Activated CD8-positive, alpha-beta T cell treated with anti-CD3 and anti-CD28 coated beads for 36 hours (primary cell): ENCODE data around the gene SLX9. TPM values are rescaled to one million over a fixed set of nuclear protein-coding genes. Genes with fewer than 3 reads are reported as not detected.

Experiments used
- ATAC-seq: fragments of 200-7000 bp; cut with Tn5 transposase; one replicate; pipeline ENCODE4 v1.10.0; 2021; ENCODE audit warnings: mild to moderate bottlenecking, moderate library complexity
- CTCF ChIA-PET: fragments of 350-600 bp; sonication (Branson Sonifier 250); formaldehyde crosslinking; loops from one replicate; lab custom pipeline; 2021; ENCODE audit warnings: antibody characterized with exemption; lab: Charles Lee
- POLR2A ChIA-PET: fragments of 350-600 bp; sonication (Branson Sonifier 250); formaldehyde crosslinking; loops from one replicate; lab custom pipeline; 2021; ENCODE audit warnings: antibody characterized with exemption; lab: Charles Lee
- DNase-seq: peaks from one replicate; pipeline ENCODE4 v3.0.0-alpha.2; 2020
- H3K27ac Mint-ChIP-seq: one replicate; pipeline ENCODE4 v1.8.0; 2021; ENCODE audit warnings: mild to moderate bottlenecking, mixed read lengths
- H3K27me3 Mint-ChIP-seq: one replicate; pipeline ENCODE4 v1.8.0; 2021; ENCODE audit warnings: mixed read lengths
- H3K36me3 Mint-ChIP-seq: one replicate; pipeline ENCODE4 v1.8.0; 2021; ENCODE audit warnings: low read depth, mixed read lengths
- H3K4me1 Mint-ChIP-seq: one replicate; pipeline ENCODE4 v1.8.0; 2021; ENCODE audit warnings: low read depth, mixed read lengths
- H3K4me3 Mint-ChIP-seq: one replicate; pipeline ENCODE4 v1.8.0; 2021; ENCODE audit warnings: mild to moderate bottlenecking, moderate library complexity, mixed read lengths
- H3K9me3 Mint-ChIP-seq: one replicate; pipeline ENCODE4 v1.8.0; 2021; ENCODE audit warnings: mixed read lengths
- intact Hi-C: fragments of 100-400 bp; cut with micrococcal nuclease; formaldehyde crosslinking; loops from one replicate; pipeline ENCODE4 v1.10.0; 2022
- total RNA-seq, 2 experiments: library from RNA; stranded (reverse); gene quantifications; one replicate each; pipeline ENCODE4 v1.2.3, GENCODE V29; 2021
- TF ChIP-seq, protein P1 (sequence below): fragments of 200-600 bp; IDR thresholded peaks from one replicate; pipeline ENCODE4 v1.8.0; 2022; ENCODE audit warnings: antibody characterized with exemption, mild to moderate bottlenecking

SLX9 gene
- total RNA-seq, 2 experiments from 2014 or later: 76.0 to 76.5 TPM

DNA sequence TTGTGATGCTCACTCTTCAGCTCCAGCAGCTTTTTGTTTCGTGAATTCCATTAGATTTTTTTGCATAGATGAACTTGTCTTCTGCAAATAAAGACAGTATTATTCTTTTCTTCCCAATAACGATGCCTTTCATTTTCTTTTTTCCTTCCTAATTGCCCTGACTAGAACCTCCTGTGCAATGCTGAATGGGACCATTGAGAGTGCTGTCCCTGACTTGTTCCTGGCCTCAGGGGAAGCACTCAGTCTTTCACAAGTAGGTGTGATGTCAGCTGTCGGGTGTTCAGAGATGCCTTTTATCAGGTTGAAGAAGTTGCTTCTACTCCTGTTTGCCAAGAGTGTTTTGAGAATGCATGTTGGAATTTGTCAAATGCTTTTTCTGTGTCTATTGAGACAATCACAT, 70.3 kb downstream of the SLX9 start:
- no peak overlapping the region for H3K4me3 Mint-ChIP-seq
- no peak overlapping the region for H3K27ac Mint-ChIP-seq
- peaks cover 4% of the 10 kb centered on the region for H3K9me3 Mint-ChIP-seq
- TF ChIP-seq, protein P1, sequence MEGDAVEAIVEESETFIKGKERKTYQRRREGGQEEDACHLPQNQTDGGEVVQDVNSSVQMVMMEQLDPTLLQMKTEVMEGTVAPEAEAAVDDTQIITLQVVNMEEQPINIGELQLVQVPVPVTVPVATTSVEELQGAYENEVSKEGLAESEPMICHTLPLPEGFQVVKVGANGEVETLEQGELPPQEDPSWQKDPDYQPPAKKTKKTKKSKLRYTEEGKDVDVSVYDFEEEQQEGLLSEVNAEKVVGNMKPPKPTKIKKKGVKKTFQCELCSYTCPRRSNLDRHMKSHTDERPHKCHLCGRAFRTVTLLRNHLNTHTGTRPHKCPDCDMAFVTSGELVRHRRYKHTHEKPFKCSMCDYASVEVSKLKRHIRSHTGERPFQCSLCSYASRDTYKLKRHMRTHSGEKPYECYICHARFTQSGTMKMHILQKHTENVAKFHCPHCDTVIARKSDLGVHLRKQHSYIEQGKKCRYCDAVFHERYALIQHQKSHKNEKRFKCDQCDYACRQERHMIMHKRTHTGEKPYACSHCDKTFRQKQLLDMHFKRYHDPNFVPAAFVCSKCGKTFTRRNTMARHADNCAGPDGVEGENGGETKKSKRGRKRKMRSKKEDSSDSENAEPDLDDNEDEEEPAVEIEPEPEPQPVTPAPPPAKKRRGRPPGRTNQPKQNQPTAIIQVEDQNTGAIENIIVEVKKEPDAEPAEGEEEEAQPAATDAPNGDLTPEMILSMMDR: no peak
- peaks cover 24% of the 10 kb centered on the region for H3K27me3 Mint-ChIP-seq
- CTCF ChIA-PET: interaction anchor here (1.3 to 1.5 kb wide), 3 partner anchors 60 to 127 kb away, joined by 4 to 5 read pairs (median 5); no protein-coding TSS in a partner anchor
- no peaks in the 10 kb centered on the region for H3K36me3 Mint-ChIP-seq
- intact Hi-C loops: no loop called here
- POLR2A ChIA-PET: no interaction called here
- ATAC-seq (no peak), DNase-seq (no peak)
- H3K4me1 Mint-ChIP-seq: peaks cover 5% of the 10 kb centered on the region

DNA sequence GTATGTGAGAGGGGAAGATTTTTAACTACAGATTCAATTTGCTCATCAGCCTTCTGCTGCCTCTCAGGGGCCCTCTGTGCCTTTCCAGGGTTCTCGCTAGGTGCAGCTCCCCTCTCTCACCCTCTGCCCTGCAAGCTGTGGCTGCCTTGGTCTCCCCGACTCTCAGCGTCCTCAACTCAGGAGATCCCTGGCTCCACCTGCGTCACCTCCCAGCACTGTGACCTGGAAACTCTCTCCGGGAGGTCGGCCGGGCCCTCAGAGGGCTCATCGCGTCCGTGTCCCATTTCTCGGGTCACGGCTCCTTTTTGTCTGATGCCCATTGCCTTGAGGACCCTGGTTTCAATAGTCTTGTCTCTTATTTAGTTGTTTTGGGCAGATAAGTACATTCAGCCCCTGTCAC, 71.0 kb downstream of the SLX9 start:
- H3K27ac Mint-ChIP-seq: no peak overlapping the region
- TF ChIP-seq, protein P1: no peak
- DNase-seq (no peak), ATAC-seq (no peak)
- H3K27me3 Mint-ChIP-seq: peaks cover 27% of the 10 kb centered on the region
- H3K4me3 Mint-ChIP-seq: no peak overlapping the region
- no peaks in the 10 kb centered on the region for H3K36me3 Mint-ChIP-seq
- peaks cover 4% of the 10 kb centered on the region for H3K4me1 Mint-ChIP-seq
- H3K9me3 Mint-ChIP-seq: peaks cover 1% of the 10 kb centered on the region
- CTCF ChIA-PET: interaction anchor here (1.3 to 1.5 kb wide), 3 partner anchors 61 to 126 kb away, joined by 4 to 5 read pairs (median 5); no protein-coding TSS in a partner anchor
- POLR2A ChIA-PET: no interaction called here
- intact Hi-C loops: no loop called here

DNA sequence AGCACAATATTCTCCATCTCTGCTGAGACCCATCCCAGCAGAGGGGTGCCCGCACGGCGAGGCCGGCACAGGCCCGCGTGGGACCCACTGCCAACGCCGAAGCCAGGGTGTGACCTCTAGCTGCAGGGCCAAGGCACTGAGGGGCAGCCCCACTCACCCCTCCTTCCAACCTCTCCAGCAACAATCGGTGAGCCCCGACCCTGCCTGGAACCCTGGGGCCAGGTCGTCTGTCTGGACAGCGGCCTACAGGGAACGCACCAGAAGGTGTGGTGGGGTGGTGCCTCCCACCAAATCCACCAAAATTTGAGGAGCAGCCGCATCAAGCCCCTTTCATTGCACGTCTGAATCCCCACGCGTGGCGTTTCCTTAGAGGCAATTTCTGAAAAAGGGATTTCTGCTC, 71.6 kb downstream of the SLX9 start:
- H3K36me3 Mint-ChIP-seq: no peaks in the 10 kb centered on the region
- CTCF ChIA-PET: interaction anchor here (1.3 kb wide), 1 partner anchor 62 kb away, joined by 5 read pairs; no protein-coding TSS in a partner anchor
- POLR2A ChIA-PET: no interaction called here
- DNase-seq: no peak
- no peak overlapping the region for H3K27ac Mint-ChIP-seq
- no peaks in the 10 kb centered on the region for H3K9me3 Mint-ChIP-seq
- peaks cover 30% of the 10 kb centered on the region for H3K27me3 Mint-ChIP-seq
- TF ChIP-seq, protein P1: no peak
- peaks cover 4% of the 10 kb centered on the region for H3K4me1 Mint-ChIP-seq
- ATAC-seq: no peak
- intact Hi-C loops: no loop called here
- no peak overlapping the region for H3K4me3 Mint-ChIP-seq

DNA sequence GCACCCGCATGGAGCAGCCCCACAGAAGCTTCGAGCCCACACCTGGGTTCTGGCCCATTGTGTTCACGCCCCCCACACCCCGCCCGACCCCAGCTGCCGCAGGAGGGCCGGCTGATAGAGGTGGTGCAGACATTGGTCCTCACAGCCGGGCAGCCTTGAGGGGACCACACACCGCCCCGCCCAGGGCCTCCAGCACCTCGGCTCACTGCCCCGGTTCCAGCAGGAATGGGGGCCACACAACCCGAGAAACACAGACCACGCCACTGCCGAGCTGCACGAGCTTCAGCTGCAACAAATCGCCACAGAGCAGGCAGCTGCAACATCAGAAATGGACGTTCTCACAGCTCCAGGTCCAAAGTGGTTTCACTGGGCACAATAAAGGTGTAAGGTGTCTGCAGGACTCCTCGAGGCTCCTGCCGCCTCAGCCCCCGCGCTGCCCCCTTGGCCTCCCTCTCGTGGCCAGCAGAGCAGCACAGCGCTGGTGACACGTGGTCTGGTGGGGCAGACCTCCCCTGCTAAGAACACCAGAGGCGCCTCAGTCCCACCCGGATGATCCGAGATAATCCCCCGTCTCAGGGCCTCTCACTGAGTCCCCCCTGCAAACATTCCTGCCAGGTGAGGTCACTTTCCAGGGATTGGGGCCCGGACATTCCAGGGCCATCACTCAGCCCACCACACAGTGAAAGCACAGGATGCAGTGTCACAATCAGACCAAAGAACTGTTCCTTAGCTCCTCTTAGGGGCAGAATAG, 72.3 kb downstream of the SLX9 start:
- Mint-ChIP-seq H3K4me3 (no peak overlapping the region), H3K4me1 (peaks cover 4% of the 10 kb centered on the region), H3K27ac (no peak overlapping the region), H3K36me3 (no peaks in the 10 kb centered on the region), H3K27me3 (peaks cover 28% of the 10 kb centered on the region), H3K9me3 (no peaks in the 10 kb centered on the region)
- ChIA-PET POLR2A (no interaction called here), CTCF (interaction anchor here (1.2 to 1.3 kb wide), 2 partner anchors 117 to 126 kb away, joined by 3 to 4 read pairs; no protein-coding TSS in a partner anchor)
- intact Hi-C loops: no loop called here
- ATAC-seq (no peak), DNase-seq (no peak)
- TF ChIP-seq, protein P1: no peak

DNA sequence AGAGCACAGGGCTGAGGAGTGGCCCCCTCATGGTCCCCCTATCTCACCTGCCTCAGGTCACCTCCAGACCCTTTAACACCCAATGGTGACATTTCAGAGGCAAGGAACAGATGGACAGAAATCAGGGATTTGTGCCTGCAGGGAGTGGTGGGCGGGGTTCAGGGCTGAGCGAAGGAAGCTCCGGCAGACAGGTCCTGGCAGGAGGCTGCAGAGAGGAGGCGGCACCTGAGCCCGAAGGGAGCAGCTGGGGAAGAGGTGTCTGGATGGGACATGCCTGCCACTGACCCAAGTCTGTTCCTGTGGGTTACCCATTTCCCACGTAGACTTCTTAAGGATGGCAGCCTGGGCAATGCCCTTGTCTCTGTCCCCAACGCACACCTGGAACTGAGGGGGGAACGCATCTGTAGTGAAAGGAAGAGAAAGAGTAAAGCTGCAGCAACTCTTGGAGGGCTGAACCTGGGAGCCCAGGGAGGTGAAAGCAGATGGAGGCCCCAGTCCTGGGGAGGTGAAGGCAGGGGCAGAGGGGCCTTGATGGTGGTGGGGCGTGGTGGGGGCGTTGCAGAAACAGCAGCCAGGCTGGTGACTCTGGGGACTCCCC, 72.9 kb downstream of the SLX9 start:
- H3K36me3 Mint-ChIP-seq: no peaks in the 10 kb centered on the region
- no peak overlapping the region for H3K27ac Mint-ChIP-seq
- peaks cover 4% of the 10 kb centered on the region for H3K4me1 Mint-ChIP-seq
- no peaks in the 10 kb centered on the region for H3K9me3 Mint-ChIP-seq
- ChIA-PET CTCF (interaction anchor here (1.2 to 1.3 kb wide), 2 partner anchors 116 to 126 kb away, joined by 3 to 4 read pairs; no protein-coding TSS in a partner anchor), POLR2A (no interaction called here)
- ATAC-seq (no peak), DNase-seq (no peak)
- TF ChIP-seq, protein P1: no peak
- peaks cover 30% of the 10 kb centered on the region for H3K27me3 Mint-ChIP-seq
- intact Hi-C loops: no loop called here
- H3K4me3 Mint-ChIP-seq: no peak overlapping the region
